HG03354 (cell line): ENCODE measurements around the gene LCNL1.

Experiments
- ATAC-seq: cut with Tn5 transposase; IDR thresholded peaks from one replicate; pipeline ENCODE4 v1.9.1; 2021; ENCODE audit warnings: mild to moderate bottlenecking; ENCODE audit not compliant: unreplicated experiment, poor library complexity, severe bottlenecking

LCNL1 gene

DNA sequence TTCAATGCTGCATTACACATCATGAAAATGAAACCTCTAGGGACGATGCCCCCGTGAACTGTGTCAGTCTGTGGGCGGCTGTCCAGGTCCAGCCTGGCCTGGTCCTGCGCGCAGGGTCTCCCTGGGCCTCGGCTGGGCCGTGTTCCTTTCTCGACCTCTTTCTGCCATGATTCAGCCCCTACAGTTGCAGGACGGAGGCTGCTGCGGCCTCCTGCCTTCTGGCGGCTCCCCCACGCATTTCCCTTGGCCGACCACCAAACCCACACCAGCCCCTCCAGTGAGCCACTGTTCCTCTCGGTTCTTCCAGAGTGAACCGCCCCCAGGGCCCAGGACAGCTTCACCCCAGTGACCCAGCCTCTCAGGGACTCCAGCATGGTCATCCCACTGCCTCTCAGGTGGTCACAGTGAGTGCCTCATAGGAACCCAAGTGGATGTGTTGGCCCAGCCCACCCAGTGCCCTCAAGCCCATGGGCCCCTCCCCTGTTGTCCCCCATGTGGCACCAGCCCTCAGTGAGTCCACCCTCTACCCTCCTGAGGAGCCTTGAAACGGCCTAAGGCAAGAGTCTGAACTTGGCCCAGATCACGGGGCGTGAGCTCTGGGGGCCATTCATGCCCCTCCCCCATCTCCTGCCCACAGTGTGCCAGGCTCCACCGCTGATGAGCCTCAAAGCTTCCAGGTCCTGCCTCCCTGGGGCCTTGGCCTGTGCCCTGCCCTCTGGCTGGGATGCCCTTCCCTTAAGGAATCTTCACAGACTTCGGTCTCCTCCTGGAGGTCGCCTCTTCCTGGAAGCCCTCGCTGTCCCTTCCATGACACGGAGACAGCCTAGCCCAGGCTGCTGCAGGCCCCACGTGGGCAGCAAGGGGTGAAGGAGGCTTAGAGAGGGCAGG is 23.6 kb downstream of the LCNL1 start:
- ATAC-seq = no peak

DNA sequence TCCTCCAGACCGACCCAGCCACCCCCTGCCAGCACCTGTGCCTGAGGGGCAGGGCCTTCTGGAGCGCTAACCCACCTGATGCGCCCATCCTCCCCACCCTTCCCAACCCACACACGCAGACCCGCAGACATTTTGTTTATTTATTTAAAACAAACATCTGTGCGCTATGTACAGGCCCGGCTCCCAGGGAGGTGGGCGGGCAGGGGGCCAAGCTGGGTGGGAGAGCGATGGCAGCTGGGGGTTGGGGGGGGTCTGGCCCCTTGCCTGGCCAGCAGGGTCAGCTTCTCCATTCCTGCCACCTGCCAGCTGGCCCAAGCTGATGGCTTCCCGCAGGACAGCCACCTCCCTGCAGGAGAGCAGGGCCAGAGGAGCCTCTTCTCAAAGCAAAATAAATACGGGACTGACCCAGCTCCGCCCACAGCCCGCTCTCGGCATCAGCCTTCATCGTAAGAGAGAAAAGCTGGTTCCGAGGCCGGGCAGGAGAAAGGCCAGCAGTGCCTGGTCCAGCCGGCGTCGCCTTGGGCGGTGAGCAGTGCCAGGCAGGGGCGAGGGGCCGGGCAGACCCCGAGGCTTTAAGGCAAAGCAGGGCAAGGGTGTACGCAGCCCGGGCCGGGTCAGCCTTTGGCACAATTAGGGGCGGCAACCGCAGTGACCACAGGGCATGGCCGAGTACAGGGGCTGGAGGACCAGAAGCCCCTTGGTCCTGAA is 24.5 kb downstream of the LCNL1 start:
- no peak for ATAC-seq

DNA sequence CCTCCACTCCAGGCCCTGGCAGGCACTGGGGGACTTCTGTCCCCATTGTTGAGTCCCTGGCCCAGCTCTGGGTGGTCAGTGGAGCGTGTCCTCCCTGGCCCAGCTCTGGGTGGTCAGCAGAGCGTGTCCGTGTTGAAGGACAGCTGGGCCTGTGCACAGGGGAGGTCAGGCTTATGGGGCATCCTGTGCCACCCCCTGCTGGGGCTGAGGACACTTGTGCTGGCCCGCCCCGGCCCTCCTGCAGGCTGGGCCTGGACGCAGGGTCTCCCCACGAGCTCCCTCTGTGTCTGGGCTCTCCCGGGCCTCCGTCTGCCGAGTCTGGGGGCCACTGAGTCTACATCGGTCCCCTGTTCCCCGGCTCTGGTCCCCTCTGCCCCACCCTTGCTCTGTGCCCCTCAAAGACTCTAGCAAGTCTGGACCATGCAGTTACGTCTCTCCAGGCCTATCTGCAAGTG is 25.1 kb downstream of the LCNL1 start:
- ATAC-seq = no peak

- ATAC-seq = no peak
Measured at GRCh38 chr9:137008312-137008711, 25.5 kb downstream of the LCNL1 start.

- ATAC-seq = no peak
Measured at GRCh38 chr9:137009217-137009616, 26.4 kb downstream of the LCNL1 start.

GRCh38 chr9:137009938-137010732 is 27.3 kb downstream of the LCNL1 start:
- ATAC-seq = no peak

GRCh38 chr9:137011156-137011555 is 28.4 kb downstream of the LCNL1 start:
- ATAC-seq = no peak

- no peak for ATAC-seq
Measured at GRCh38 chr9:137011907-137012675, 29.3 kb downstream of the LCNL1 start.

DNA sequence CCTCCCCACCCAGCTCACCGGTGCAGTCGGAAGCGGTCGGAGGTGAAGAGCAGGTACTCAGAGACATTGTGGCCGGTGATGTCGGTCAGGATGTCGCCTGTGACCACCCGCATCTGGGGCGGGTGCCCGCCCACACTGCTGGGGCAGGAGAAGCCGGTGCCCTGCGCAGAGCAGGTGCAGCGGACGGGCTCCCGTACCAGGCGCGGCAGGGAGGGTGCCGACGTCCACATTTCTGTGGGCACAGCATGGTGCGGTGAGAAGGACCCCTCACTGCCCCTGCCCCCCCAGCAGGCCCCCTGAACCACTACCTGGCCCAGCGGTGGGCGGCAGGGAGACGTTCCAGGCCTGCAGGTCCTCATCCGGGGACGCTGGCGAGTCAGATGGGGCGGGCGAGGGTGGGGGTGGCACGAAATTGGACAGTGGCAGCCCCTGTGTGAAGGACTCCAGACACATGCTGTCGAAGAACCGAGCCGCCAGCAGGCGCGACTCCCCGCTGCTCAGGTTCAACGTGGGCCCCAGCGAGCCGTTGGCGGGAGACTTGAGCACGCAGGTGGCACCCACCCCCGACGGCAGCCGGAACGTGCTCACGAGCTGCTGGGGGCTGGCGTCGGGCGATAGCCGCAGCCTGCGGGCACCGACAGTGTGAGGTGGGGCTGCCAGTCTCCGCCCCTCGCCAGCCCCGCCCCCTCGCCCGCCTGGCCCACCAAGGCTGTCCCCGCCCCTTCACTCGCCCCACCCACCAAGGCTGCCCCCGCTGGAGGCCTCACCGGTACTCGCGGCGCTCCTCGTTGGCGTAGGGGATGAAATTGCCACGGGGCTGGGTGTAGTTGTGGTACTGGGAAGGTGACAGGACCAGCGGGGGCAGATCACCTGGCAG is 30.1 kb downstream of the LCNL1 start:
- ATAC-seq = no peak

GRCh38 chr9:137013571-137013940 is 30.8 kb downstream of the LCNL1 start:
- ATAC-seq = no peak

GRCh38 chr9:137014166-137014565 is 31.4 kb downstream of the LCNL1 start:
- no peak for ATAC-seq

GRCh38 chr9:137014776-137015539 is 32.2 kb downstream of the LCNL1 start:
- no peak for ATAC-seq

DNA sequence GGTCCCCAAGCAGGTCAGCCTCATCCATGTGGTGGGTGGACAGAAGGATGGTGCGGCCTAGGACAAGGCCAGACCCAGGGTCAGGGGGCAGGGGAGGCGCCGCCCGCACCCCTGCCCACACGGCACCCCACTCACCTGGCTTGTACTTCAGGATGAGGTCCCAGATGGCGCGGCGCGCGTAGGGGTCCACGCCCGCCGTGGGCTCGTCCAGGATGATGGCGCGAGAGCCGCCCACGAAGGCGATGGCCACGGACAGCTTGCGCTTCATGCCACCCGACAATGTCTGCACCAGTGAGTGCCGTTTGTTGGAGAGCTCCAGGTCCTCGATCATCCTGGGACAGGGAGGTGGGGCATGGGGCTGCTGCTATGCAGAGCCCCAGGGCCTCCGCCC is 32.7 kb downstream of the LCNL1 start:
- no peak for ATAC-seq

- ATAC-seq = no peak
Measured at GRCh38 chr9:137015976-137016375, 33.2 kb downstream of the LCNL1 start.

GRCh38 chr9:137016436-137016835 is 33.6 kb downstream of the LCNL1 start:
- no peak for ATAC-seq

GRCh38 chr9:137017071-137017470 is 34.3 kb downstream of the LCNL1 start:
- no peak for ATAC-seq

- ATAC-seq = no peak
Measured at GRCh38 chr9:137017791-137018497, 35.2 kb downstream of the LCNL1 start.
